ENCODE data around the gene RAB3IL1. TPM values are rescaled to one million over a fixed set of nuclear protein-coding genes. Genes with fewer than 3 reads are reported as not detected.

The RAB3IL1 gene
- total and polyA plus RNA-seq, 2 of the 13 experiments (the other 11 are each of a cell fraction or from before 2014, with no cell fraction given): 1.2 to 2.0 TPM

- no peaks in the 10 kb centered on the region for H3K79me2 ChIP-seq (ENCODE audit: insufficient read depth, low read length)
- H3K9me3 ChIP-seq (ENCODE audit: low read length): no peaks in the 10 kb centered on the region
- no peak overlapping the region for H2AFZ ChIP-seq (ENCODE audit: low read length)
- in situ Hi-C loops (cut with HindIII; ENCODE audit: extremely low pct_ligation_motif_present, low pct_unique_long_range_greater_than_20kb) (no loop called here), intact Hi-C loops (cut with micrococcal nuclease; ENCODE audit: unreplicated experiment) (no loop called here)
- BruUV-seq (replicated peaks): TSS peak; percentile 58
- peaks cover 0 to 1% of the 10 kb centered on the region in 2 experiments; a peak in 1 of 5 replicates for H3K27me3 ChIP-seq (ENCODE audit: control insufficient read depth in 1 of 2, insufficient read depth in 2 of 2, low read length in 2 of 2)
- CTCF ChIA-PET (ENCODE audit: low intra/inter-chr PET ratio, low total read pairs): no interaction called here
- no peak overlapping the region for H3K4me3 ChIP-seq (replicated peaks in 1 of 3; ENCODE audit: insufficient read depth in 1 of 3, low read depth in 2 of 3, low read length in 3 of 3)
- H3K4me2 ChIP-seq (ENCODE audit: low read depth, low read length): no peak overlapping the region
- H3K36me3 ChIP-seq (replicated peaks in 1 of 2; ENCODE audit: control insufficient read depth in 1 of 2, insufficient read depth in 2 of 2, low read length in 2 of 2): peaks cover 0 to 12% of the 10 kb centered on the region in 2 experiments; a peak in 2 of 5 replicates
- H3K9ac ChIP-seq (ENCODE audit: insufficient read depth, low read depth, low read length): no peak overlapping the region
- POLR2A ChIA-PET: no interaction called here
- ATAC-seq: no peak
- 90% methylated on average over 12 of the region's 18 CpGs for WGBS (ENCODE audit: low lambda C conversion rate)
- no peak overlapping the region for H3K27ac ChIP-seq (ENCODE audit: extremely low read length, insufficient read depth, low read length)
- DNase-seq (ENCODE audit: low spot score): no peak
- FAIRE-seq: no peak
- peaks cover 24% of the 10 kb centered on the region for H3K4me1 ChIP-seq (ENCODE audit: insufficient read depth, low read length)
- no peaks in the 10 kb centered on the region for H4K20me1 ChIP-seq (ENCODE audit: insufficient read depth, low read length)
- no peak for TF ChIP-seq TERF1 (CRISPR knock-in tag; IDR thresholded peaks at IDR 0.05)
- peak; percentile 23 for TF ChIP-seq AGO2 (optimal IDR thresholded peaks at IDR 0.05; ENCODE audit: low read depth, low read length)
- no peak for TF ChIP-seq CREB3 (CRISPR knock-in tag; IDR thresholded peaks at IDR 0.05)
Measured at GRCh38 chr11:61866231-61866957, 51.0 kb downstream of the RAB3IL1 start.
